ENCODE measurements around the gene MUC20. TPM values are rescaled to one million over a fixed set of nuclear protein-coding genes. Genes with fewer than 3 reads are reported as not detected.

The MUC20 gene
- total RNA-seq, 1 donor from 2014 or later, result not detected

- no peak for TF ChIP-seq CTCF (IDR thresholded peaks at IDR 0.05; ENCODE audit: partially characterized antibody, unreplicated experiment)
- Mint-ChIP-seq H3K4me1 (ENCODE audit: low read depth, unreplicated experiment) (peaks cover 18% of the 10 kb centered on the region), H3K4me3 (ENCODE audit: unreplicated experiment) (peak overlapping the region; percentile 60), H3K27me3 (ENCODE audit: unreplicated experiment) (peaks cover 7% of the 10 kb centered on the region), H3K27ac (ENCODE audit: unreplicated experiment) (peak overlapping the region; percentile 1), H3K9me3 (ENCODE audit: unreplicated experiment) (peaks cover 10% of the 10 kb centered on the region), H3K36me3 (ENCODE audit: unreplicated experiment) (peaks cover 8% of the 10 kb centered on the region)
- DNase-seq, result no peak
Observed at GRCh38 chr3:195697582-195698324, 23.0 kb upstream of the MUC20 start.

GRCh38 chr3:195698325-195698646, 22.5 kb upstream of the MUC20 start:
- Mint-ChIP-seq H3K9me3 (ENCODE audit: unreplicated experiment) (peaks cover 10% of the 10 kb centered on the region), H3K27ac (ENCODE audit: unreplicated experiment) (no peak overlapping the region), H3K36me3 (ENCODE audit: unreplicated experiment) (peaks cover 8% of the 10 kb centered on the region)

GRCh38 chr3:195698647-195699387, 22.0 kb upstream of the MUC20 start:
- Mint-ChIP-seq H3K36me3 (ENCODE audit: unreplicated experiment) (peaks cover 8% of the 10 kb centered on the region), H3K27ac (ENCODE audit: unreplicated experiment) (no peak overlapping the region), H3K4me1 (ENCODE audit: low read depth, unreplicated experiment) (peaks cover 15% of the 10 kb centered on the region), H3K9me3 (ENCODE audit: unreplicated experiment) (peaks cover 10% of the 10 kb centered on the region), H3K4me3 (ENCODE audit: unreplicated experiment) (peak overlapping the region; percentile 60), H3K27me3 (ENCODE audit: unreplicated experiment) (peaks cover 7% of the 10 kb centered on the region)
- no peak for TF ChIP-seq CTCF (IDR thresholded peaks at IDR 0.05; ENCODE audit: partially characterized antibody, unreplicated experiment)
- DNase-seq, result no peak

More at GRCh38 chr3:195698325-195698646, 22.5 kb upstream of the MUC20 start:
- peaks cover 7% of the 10 kb centered on the region for H3K27me3 Mint-ChIP-seq (ENCODE audit: unreplicated experiment)
- no peak for DNase-seq
- peak overlapping the region; percentile 60 for H3K4me3 Mint-ChIP-seq (ENCODE audit: unreplicated experiment)
- H3K4me1 Mint-ChIP-seq (ENCODE audit: low read depth, unreplicated experiment), result peaks cover 15% of the 10 kb centered on the region
- no peak for TF ChIP-seq CTCF (IDR thresholded peaks at IDR 0.05; ENCODE audit: partially characterized antibody, unreplicated experiment)

- DNase-seq, result no peak
Observed at GRCh38 chr3:195699388-195699771, 21.4 kb upstream of the MUC20 start.

More at GRCh38 chr3:195699388-195699771, 21.4 kb upstream of the MUC20 start:
- TF ChIP-seq CTCF (IDR thresholded peaks at IDR 0.05; ENCODE audit: partially characterized antibody, unreplicated experiment), result no peak
- Mint-ChIP-seq H3K4me3 (ENCODE audit: unreplicated experiment) (no peak overlapping the region), H3K9me3 (ENCODE audit: unreplicated experiment) (peaks cover 11% of the 10 kb centered on the region), H3K36me3 (ENCODE audit: unreplicated experiment) (peaks cover 8% of the 10 kb centered on the region), H3K4me1 (ENCODE audit: low read depth, unreplicated experiment) (peaks cover 15% of the 10 kb centered on the region), H3K27me3 (ENCODE audit: unreplicated experiment) (peaks cover 7% of the 10 kb centered on the region), H3K27ac (ENCODE audit: unreplicated experiment) (no peak overlapping the region)

Data from glutamatergic neuron (in vitro differentiated cells).